Right lung (tissue), 10 donors: ENCODE measurements around the gene PDIA6. TPM values are rescaled to one million over a fixed set of nuclear protein-coding genes. Genes with fewer than 3 reads are reported as not detected.
A peak's percentile ranks its signal among the peaks of the same experiment; 100 is the strongest.

Source experiments
- DNase-seq, 2 donors: peaks; one replicate each; pipeline ENCODE4 v3.0.0-alpha.2; 2013
- long read RNA-seq, 8 donors: transcript quantifications; one replicate each; lab custom pipeline, GENCODE V29; 2026
- polyA plus RNA-seq, 5 donors: library from polyadenylated mRNA; unstranded; fragments of 120-200 nt; gene quantifications; one replicate each; pipeline versions ENCODE4 v1.2.1 to v1.2.3, GENCODE V29; 2013; ENCODE audit warnings: inconsistent platforms in 1 of 5, low replicate concordance in 1 of 5; ENCODE audit not compliant: insufficient read length in 5 of 5, insufficient read depth in 1 of 5

The PDIA6 gene
- 100 to 1,000 TPM; 264 to 305 (median 279) TPM for polyA plus RNA-seq
- long read RNA-seq, donor 1, transcript PDIA6-201 (13 exons, 2,338 nt) = major isoform, 189 of 232 reads
- long read RNA-seq, donor 1, partial matches to known transcripts = 43 of 232 reads
- long read RNA-seq, donor 1, other reads (novel, unspliced or antisense) = 0 of 232 reads
- long read RNA-seq, donor 2, transcript PDIA6-201 (13 exons, 2,338 nt) = major isoform, 88 of 97 reads
- long read RNA-seq, donor 2, partial matches to known transcripts = 7 of 97 reads
- long read RNA-seq, donor 2, other reads (novel, unspliced or antisense) = 0 of 97 reads
- long read RNA-seq, donor 3, transcript PDIA6-201 (13 exons, 2,338 nt) = major isoform, 114 of 139 reads
- long read RNA-seq, donor 3, partial matches to known transcripts = 25 of 139 reads
- long read RNA-seq, donor 3, other reads (novel, unspliced or antisense) = 0 of 139 reads
- long read RNA-seq, donor 4, transcript PDIA6-201 (13 exons, 2,338 nt) = major isoform, 50 of 87 reads
- long read RNA-seq, donor 4, partial matches to known transcripts = 37 of 87 reads
- long read RNA-seq, donor 4, other reads (novel, unspliced or antisense) = 0 of 87 reads
- long read RNA-seq, donor 5, transcript PDIA6-201 (13 exons, 2,338 nt) = major isoform, 130 of 161 reads
- long read RNA-seq, donor 5, partial matches to known transcripts = 31 of 161 reads
- long read RNA-seq, donor 5, other reads (novel, unspliced or antisense) = 0 of 161 reads
- long read RNA-seq, donor 6, transcript PDIA6-201 (13 exons, 2,338 nt) = major isoform, 121 of 168 reads
- long read RNA-seq, donor 6, partial matches to known transcripts = 41 of 168 reads
- long read RNA-seq, donor 6, other reads (novel, unspliced or antisense) = 6 of 168 reads
- long read RNA-seq, donor 7, transcript PDIA6-201 (13 exons, 2,338 nt) = major isoform, 163 of 190 reads
- long read RNA-seq, donor 7, partial matches to known transcripts = 27 of 190 reads
- long read RNA-seq, donor 7, other reads (novel, unspliced or antisense) = 0 of 190 reads
- long read RNA-seq, donor 8, transcript PDIA6-201 (13 exons, 2,338 nt) = major isoform, 53 of 76 reads
- long read RNA-seq, donor 8, partial matches to known transcripts = 23 of 76 reads
- long read RNA-seq, donor 8, other reads (novel, unspliced or antisense) = 0 of 76 reads

DNA sequence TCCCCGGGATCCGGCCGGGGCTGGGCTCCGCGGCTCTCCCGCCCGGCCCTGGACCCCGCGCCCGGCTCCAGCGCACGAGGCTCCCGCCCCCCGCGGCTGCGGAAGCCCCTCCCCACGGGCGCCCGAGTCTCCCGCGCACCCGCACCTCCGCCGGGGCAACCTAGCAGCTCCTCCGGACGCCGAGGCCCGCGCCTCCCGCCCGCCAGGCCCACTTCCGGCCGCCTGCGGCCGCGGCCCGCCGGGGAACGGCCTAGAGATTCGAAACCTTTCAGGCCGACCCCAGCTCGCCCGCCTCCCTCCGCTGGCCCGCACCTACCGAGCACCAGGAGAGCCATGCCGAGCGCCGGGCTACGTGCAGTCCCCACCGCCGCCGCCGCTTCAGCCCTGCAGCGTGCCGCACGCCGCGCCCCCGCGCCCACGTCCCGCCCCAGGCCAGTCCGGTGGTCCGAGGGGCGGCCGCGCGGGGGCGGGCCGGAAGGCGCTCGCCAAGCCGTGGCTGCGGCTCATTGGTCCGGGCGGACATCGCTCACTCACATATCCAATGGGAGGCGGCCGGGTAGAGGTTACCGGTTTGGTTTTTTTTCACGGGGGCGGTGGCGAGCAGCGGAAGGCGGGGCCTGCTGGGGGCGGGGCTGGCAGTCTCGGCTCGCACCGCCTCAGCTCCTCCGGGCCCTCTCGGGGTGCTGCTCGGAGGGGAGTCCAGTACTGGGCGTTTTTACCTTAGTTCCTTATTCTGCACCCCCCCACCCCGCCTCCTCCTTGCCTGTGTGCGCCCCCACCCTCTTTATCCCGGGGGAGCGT lies at the start of gene PDIA6:
Gene PDIA6, minus strand, starts transcription at position 424 of the 801 bp plus-strand sequence. Its CDS starts 89 bp downstream, at position 335.
- peak; percentile 97 for DNase-seq

DNA sequence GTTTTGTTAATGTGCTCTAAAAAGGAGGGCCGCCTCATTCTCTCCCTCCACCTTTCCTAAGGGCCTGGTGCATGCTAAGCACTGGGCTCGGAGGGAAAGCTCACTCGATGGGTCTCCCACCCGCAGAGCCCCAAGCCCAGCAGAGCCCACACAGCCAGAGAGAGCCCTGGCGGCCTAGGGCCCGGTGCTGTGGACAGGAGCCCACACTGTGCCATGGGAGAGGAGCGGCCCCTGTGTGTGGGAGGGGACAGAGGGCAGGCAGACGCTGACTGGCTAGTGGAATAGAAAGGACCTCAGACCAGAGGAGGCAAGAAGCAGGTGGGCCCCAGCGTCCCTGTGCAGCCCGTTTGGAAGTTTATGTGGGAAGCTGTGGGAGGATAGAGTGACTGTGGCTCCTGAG lies 49.7 kb upstream of the PDIA6 start:
- DNase-seq = no peak

DNA sequence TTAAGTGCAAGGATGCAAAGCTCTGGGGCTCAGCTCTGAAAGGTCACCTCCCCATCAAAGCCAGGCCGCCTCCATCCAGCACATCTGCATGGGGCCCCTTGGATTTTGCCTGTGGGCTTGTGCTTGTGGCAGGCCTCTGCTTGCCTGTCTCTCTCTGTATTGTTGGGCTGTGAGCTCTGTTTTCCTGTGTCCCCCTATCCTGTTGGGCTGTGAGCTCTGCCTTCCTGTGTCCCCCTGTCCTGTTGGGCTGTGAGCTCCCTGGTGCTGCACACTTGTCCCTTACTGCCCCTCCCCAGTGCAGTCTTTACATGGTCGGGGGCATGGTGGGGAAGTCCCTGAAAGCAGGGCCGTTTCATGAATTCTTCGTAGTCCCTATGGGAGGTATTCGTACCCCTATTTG lies 49.2 kb upstream of the PDIA6 start:
- no peak for DNase-seq

DNA sequence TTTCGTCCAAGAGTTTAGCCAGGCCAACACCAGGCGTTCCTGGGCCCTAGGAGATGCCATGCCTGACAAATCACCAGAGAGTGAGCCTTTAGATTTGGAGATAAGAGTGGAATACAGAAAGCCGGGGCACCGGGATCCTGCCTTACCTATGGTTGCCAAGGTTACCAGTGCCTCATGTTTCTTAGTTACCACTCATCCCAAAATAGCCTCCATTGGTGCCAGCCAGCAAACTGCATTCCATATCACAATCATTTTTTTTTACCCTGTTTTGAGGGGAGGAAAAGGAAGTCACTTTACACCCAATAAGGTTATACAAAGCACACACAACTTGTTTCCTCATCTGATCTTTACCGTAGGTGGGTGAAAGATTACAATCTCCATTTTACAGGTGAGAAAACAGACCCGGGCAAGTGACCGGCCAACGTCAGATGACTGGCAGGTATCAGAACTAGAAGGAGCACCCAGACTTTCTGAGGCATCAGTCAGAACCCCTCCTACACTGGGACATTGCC lies 48.3 kb upstream of the PDIA6 start:
- no peak for DNase-seq

DNA sequence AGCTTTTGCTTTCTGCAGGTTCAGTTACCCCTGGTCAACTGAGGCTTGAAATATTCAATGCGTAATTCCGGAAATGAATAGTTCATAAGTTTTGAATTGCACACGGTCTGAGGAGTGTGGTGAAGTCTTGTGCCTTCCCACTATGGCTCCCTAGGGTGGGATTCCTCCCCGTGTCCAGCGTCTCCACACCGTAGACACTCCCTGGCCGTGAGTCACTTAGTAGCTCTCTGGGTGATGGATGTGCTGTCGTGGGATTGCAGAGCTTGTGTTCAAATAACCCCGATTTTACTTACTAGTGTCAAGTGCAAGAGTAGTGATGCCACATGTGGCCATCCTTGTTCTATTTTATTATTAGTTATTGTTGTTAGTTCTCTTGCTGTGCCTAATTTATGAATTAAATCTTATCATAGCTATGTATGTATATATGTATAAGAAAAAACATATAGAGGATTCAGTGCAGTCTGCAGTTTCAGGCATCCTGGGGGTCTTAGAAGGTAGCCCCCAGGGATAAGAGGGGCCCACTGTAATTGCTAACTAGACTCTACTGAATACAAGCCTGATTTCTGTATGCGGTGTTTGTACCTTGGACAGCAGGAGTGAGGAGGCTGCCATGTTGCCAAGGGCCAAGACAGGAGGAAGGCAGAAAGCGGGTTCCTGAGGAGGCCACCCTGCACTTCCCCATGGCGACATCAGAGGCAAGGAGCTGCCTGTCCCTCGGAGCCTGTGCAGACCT lies 47.7 kb upstream of the PDIA6 start:
- no peak for DNase-seq

DNA sequence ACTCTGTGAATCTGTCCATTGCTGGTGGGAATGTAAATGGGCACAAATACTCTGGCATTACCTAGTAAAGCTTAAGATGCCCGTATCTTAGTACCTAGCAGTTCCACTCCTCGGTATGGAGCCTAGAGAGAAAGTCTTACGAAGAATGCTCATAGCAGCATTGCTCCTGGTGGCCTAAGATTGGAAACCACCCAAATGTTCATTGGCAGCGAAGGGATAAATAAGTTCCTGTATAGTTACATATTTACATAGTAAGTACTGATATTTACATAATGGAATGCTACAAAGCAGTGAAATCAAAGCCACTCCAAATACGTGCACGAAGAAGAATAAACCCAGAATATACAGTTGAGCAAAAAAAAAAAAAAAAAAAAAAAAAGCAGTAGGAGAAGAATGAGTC lies 46.7 kb upstream of the PDIA6 start:
- no peak for DNase-seq

- DNase-seq = no peak
Measured at GRCh38 chr2:10848541-10848940, 36.0 kb upstream of the PDIA6 start.

DNA sequence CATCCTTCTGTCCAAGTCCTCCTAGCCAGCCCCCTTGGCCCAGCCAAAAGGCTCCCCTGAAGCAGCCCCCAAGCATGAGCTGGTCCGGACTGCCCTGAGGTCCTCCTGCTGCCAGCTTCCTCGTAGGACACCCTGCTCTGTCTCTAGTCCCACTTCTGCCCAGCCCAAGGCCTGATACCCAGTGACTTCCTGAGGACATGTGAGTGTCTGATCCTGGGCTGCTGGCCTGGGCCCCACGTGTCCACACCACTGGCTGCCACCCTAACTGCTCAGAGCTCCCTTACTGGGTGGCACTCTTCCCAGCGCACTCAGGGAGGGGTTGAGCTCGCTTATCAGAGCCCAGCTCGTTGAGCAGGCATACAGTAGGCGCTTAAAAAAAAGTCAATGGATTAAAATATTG lies 34.4 kb upstream of the PDIA6 start:
- no peak for DNase-seq

DNA sequence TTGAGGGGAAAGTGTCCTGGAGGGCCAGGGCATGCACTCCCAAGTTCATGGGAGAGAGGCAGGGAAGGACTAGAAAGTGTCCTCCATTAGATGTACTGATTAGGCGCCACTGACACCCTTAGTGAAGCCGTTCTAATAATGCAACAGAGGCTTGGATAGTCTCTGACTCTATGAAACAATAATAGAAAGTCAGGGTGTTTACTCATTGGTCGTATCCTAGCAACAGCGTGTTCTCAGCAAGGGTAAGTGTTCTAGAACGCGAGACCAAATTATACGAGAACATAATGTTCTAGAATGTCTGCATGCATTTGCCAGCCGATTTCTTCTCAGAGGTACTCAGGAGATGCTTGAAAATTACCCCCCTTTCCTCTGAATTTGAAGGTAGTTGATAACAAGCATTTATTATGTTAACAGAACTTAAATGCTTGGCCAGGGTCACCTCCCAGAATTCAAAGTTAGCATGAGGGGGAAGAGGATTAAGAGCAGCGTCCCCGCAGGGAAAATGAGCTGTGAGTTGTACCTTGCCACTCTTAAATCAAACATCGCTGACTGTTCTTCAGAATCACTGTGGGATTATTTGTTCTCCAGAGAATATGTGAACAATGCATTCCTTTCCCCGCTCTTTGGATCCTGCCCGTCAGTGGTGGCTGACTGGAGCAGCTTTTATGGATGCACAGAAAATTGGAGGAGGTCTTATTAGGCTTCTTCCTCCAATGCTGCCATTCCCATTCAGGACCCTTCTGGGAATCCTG lies 33.7 kb upstream of the PDIA6 start:
- DNase-seq = no peak

DNA sequence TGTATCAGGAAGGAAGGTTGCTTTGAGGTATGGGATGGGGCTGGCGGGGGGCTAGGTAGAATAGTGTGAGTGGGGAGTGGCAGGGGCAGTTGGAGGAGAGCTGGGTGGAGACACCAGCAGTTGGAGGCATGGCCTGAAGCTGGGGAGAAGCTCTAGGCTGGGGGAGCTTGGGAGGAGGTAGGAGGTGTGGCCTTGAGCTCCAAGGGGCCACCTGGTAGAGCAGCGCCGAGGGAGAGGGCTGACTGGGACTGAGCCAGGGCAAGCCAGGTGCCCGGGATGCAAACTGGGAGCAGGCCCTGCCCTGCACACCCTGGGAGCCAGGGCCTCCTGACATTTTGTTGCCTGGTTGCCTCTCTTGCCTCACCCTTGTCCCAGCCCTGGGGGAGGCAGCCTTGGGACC lies 33.1 kb upstream of the PDIA6 start:
- DNase-seq = no peak

DNA sequence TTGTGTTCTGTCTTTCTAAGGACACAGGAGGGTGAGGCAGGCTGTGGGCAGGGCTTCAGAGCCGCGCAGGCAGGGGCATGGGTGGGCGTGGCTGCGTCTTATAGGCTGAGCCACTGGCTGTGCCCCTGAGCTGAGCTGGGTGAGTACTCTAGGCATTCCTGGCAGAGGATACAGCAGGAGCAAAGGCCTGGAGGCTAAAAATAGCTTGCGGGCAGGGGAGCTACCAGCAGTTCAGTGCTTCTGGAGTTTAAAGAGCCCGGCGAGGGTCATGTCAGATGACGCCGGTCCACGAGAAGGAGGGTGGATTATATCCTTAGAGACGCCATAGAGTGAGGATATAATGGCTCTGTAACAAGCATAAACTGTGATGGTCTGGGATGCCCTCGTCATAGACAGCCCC lies 31.5 kb upstream of the PDIA6 start:
- DNase-seq = no peak

DNA sequence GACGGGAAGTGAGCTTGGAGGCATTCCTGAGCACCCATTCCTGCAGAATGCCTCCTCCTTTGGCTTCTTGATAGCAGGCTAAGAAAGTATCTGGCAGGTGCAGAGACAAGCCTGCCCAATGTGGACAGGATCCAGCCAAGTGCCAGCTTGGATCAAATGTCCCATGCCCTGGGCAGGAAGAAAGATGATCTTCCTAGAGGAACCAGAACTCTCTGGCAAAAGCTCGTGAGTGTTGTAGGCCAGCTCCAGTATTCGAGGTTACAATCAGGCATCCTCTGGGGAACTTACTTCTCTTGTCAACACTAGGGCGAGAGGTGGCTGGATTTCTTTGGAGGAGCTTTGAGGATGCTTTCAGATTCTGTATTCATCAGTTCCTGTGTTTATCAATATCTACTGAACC lies 29.9 kb upstream of the PDIA6 start:
- no peak for DNase-seq

DNA sequence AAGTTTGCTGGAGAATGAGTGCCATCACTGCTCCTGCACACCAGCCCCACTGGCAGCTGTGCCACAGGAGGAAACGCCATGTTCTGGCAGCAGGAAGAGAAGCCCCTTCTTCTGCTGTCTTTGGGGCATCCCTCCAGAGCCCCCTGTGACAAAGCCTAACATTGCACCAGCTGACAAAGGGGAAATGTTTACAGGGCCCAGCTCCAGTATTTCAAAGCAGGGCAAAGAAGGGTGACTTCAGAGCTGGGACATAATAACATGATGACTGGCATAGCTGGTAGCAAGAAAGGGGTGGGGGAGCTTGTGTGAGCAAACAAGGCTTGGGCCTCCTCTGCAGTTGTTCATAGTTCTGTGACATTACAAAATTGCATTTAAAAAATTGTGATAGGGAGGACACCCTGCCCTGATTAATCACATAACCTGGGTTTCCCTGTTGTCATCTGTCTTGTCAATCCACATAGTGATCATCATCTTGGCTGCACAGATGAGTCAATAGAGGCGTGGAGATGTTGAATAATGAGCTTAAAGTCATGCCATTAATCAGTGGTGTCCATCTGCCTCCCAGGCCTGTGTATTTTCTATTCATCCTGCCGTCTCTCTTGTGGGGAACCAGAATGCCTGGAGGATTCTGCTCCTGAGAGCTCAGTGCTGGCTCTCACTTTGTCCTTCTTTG lies 29.1 kb upstream of the PDIA6 start:
- no peak for DNase-seq

GRCh38 chr2:10839813-10840212 lies 27.2 kb upstream of the PDIA6 start:
- DNase-seq = no peak

DNA sequence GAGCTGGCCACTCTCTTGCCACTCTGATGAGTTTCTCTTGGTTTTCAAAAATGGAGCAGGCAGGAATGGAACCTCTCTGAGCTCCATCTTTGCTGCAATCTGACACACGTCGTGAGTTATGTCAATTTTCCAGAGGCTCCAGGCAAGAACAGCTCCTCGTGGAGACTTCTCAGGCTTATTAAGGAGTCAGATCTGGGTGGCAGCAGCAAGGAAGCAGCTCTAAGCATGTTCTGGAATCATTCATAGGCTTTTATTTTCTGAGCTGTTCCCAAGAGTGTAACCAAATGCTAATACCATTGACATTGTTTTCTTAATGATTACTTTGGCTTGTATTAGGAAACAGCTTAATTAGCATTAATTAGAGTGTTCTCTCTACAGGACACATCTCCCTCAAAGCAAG lies 26.1 kb upstream of the PDIA6 start:
- no peak for DNase-seq

DNA sequence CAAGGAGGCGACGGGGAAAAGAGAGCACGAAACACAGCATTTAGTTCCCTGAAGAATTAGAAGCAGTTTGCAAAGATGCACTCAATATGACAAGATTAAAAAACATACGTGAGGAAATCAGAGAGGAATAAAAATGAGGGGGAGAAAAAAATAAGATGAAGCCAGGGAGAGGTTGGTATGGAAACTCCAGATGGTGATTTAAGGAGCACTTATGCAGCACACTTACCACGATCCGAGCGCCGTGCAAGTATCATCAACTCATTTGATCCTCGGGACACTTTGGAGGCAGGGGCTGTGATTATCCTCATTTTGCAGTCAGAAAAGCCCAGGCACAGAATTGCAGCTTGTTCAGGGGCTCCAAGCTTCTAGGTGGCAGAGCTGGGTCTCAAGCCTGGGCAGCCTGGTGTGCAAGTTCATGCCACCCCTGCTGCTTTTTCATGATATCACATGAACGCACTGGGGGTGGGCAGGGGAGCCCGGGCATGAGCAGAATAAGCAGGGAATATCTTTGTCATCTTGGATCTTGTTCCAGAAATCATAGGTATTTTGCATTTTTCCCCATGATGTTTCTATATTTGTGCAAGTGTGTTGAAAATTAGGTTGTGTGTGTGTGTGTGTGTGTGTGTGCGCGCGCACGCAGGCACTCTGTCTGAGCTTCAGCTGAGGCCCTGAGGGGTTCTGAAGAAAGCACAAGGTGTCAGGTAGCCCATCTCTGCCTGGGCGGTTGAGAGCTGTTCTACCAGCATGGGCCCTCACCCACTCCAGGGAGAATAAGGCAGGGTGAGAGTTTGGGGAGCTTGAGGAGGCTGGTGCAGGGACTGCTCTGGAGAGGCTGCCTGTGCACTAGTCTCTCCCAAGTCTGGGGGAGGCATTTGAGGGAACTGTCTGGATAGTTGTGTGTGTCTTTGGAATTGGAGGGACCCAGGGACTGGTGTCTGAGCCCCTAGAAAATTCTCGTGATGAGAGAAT lies 25.0 kb upstream of the PDIA6 start:
- DNase-seq = no peak

DNA sequence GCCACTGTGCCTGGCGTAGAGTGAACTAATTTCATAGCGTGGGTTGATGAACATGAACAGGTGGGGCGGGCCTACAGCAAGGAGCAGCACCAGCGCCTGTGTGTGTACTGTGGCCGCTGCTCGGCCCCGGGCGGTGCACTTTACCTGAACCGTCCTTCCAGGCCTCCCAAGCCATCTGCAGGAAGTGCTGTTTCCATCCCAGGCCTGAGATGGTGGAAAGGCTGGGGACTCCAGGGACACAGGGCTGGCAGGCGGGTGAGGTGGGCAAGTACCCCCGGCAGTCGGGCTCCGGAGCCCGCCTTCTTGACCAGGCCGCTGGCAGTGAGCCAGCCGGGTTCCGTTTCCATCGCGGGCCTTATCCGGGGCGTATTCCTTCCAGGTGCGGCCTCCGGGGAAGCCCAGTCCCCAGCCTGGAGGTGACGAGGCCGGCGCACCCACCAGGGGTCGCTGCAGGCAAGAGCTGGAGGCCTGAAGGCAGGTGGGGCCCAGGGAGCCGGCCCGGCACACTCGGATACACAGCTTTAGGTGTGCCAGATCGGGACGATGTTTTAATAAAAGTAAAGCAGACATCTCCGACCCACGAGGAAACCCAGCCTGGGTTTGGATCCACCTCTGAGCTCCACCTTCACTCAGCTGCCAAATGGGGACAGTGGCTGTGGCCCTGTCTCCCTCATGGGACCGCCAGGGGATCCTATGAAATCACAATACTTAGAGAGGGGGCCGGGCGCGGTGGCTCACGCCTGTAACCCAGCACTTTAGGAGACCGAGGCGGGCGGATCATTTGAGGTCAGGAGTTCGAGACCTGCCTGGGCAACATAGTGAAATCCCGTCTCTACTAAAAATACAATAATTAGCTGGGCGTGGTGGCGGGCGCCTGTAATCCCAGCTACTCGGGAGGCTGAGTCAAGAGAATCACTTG lies 22.7 kb upstream of the PDIA6 start:
- no peak for DNase-seq
